ENCODE measurements around the gene RFNG. TPM values are rescaled to one million over a fixed set of nuclear protein-coding genes. Genes with fewer than 3 reads are reported as not detected.

RFNG gene
- total and polyA plus RNA-seq, 2 of the 13 experiments (the other 11 are each of a cell fraction or from before 2014, with no cell fraction given): 61.4 to 64.0 TPM

GRCh38 chr17:82097184-82097918, 45.7 kb upstream of the RFNG start (continued):
- TF ChIP-seq ZNF407 (CRISPR knock-in tag; IDR thresholded peaks at IDR 0.05; ENCODE audit: not compliant biosample characterization): no peak
- TF ChIP-seq CSRNP1 (CRISPR knock-in tag; IDR thresholded peaks at IDR 0.05): no peak
- TF ChIP-seq RFXANK (CRISPR knock-in tag; IDR thresholded peaks at IDR 0.05): no peak
- no peak; the same call in 1 of the 2 replicates for TF ChIP-seq CCDC6 (CRISPR knock-in tag; IDR thresholded peaks at IDR 0.05)
- no peak for TF ChIP-seq ZNF543 (CRISPR knock-in tag; IDR thresholded peaks at IDR 0.05)
- TF ChIP-seq HDAC1 (CRISPR knock-in tag; IDR thresholded peaks at IDR 0.05): peak; percentile 56; the same call in 1 of the 2 replicates
- TF ChIP-seq TCF12 (IDR thresholded peaks at IDR 0.05): no peak
- peak; percentile 25 for TF ChIP-seq TCF12 (CRISPR knock-in tag; IDR thresholded peaks at IDR 0.05)
- no peak for TF ChIP-seq GTF2F1 (IDR thresholded peaks at IDR 0.05; ENCODE audit: low read length)
- no peak for TF ChIP-seq NFKBIZ (CRISPR knock-in tag; IDR thresholded peaks at IDR 0.05)
- TF ChIP-seq ZNF674 (CRISPR knock-in tag; IDR thresholded peaks at IDR 0.05; ENCODE audit: low read depth): no peak
- TF ChIP-seq DR1 (CRISPR knock-in tag; IDR thresholded peaks at IDR 0.05): no peak
- TF ChIP-seq XBP1 (CRISPR knock-in tag; IDR thresholded peaks at IDR 0.05): no peak
- no peak for TF ChIP-seq AHDC1 (CRISPR knock-in tag; IDR thresholded peaks at IDR 0.05; ENCODE audit: borderline replicate concordance)
- TF ChIP-seq TAF1 (CRISPR knock-in tag; IDR thresholded peaks at IDR 0.05): peak; percentile 52
